Measurements from ENCODE around the gene GRIK3.

The GRIK3 gene

DNA sequence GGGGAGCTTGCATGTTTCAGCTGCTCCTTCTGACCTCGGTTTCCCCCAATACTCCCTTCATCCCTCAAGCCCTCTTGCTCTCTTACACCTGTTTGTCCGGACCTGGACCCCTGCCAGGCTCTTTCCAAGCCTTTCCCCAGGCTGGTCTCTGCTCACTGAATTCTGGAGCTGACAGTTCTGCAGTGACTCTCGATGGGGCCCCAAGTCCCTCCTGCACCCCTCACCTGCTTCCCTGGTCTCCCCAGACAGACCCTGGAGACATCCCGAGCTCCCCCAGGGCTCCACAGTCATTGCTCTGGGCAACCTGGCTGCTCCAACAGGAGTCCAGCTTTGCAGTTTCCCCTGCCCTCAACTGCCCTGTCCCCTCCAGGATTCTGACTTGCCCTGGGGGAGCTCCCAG lies 198.6 kb downstream of the GRIK3 start:
- no peak for DNase-seq (ENCODE audit: low read depth in 2 of 2, low spot score in 1 of 2)

DNA sequence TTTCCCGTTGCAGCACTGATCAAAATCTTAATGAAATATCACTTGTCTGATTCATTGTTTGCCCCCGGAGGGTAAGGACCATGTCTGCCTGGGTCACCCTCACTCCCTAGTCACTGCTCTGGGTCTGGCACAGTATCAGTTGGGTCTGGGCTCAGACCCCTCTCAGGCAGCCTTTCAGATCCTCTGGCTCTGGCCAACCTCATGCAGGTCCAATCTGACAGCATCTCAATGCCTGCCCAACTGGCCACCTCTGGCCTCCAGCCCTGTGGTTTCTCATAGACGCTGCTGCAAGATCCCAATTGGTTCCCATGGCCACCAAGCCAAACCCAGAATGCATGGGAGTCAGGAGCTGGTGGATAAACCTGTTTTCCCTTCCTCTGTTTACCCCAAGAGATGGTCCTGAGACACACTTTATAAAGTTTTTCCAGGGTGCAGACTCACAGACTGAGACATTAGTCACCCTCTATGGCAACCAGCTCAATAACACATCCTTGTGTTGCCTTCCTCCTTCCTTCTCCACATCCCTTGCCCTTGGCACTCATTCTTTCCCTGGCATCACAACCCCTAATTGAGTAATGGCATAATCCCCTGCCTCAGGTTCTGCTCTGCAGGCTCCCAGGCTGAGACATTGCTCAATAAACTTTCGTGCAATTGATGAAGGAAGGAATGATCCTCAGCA lies 199.2 kb downstream of the GRIK3 start:
- DNase-seq (ENCODE audit: low read depth in 2 of 2, low spot score in 1 of 2): no peak

DNA sequence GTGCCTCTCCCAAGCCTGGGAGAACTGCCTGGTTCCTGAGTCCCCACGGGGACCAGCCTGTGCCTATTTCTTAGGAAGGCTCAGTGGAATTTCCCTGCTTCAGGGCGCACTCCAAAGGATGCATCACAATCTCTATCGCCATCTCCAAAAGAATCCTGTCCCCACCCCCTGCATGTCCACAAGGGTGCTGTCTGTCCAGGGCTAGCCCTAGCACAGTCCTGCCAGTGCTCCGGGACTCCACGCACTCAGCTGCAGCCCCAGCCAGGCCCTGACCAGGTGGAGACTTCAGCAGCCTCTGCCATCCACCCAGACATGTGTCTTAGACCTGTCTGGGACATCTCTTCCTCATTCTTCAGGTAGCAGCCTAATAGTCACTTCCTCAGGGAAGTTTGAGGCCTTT lies 199.7 kb downstream of the GRIK3 start:
- no peak for DNase-seq (ENCODE audit: low read depth in 2 of 2, low spot score in 1 of 2)

DNA sequence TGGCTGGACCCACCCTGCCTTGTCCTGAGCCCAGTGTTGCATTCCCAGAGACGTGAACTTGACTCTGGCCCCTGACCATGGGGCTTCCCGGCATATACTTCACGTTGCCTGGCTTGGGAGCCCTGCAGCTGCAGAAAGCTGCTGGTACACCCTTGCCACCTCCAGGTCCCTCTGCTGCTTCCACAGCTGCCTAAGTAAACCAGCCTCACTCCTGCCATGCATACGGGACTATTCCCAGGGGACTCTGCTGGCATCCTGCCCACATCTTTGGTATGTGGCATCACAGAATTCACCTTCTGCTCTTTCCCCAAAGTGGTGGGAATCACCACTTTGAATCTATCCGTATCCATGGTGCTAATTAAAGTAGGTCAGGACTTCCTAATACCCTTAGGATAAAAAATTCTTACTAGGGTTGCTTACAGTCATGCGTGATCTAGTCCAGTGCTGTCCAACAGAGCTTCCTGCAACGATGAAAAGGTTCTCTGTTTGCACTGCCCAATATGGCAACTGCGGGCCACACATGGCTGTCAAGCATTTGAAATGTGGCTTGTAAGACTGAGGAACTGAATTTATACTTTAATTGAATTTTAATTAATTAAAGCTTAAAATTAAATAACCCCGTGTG lies 203.0 kb downstream of the GRIK3 start:
- DNase-seq (ENCODE audit: low read depth in 2 of 2, low spot score in 1 of 2): no peak

DNA sequence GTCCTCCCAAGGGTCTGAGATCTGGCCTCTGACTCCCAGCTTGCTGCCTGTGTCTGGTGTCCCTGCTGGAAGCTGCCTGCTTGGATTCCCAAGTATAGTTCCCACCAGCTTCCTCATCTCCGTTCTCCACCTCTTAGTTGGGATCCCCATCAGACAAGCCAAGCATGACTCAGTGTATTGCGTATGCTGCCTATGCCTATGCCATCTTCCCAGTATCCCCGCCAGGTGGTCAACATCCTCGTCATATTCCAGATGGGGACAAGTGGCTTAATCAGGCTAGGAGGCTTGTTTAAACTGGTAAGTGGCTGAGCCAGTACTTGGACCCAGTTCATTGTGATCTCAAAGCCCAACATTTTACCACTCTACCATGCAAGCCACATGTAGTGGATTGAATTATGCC lies 204.4 kb downstream of the GRIK3 start:
- DNase-seq (ENCODE audit: low read depth in 2 of 2, low spot score in 1 of 2): no peak

DNA sequence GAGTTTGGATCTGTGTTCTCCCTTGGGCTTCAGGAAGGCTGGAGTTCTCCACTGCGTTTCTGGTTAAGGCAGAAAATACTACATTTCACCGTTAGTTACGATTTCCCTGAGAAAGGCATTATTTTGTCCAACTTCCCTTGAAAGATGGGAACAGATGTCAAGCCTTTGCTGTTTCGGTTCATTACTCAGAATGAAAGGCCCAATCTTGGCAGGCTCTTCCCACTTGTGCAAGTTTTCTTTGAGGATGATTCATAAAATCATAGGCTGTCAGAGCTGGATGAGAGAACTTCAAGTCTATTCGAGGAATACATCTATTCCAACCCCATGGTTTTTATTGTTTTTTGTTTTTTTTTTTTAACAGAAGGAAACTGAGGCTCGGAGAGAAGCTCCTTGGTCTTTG lies 205.2 kb downstream of the GRIK3 start:
- no peak for DNase-seq (ENCODE audit: low read depth in 2 of 2, low spot score in 1 of 2)

DNA sequence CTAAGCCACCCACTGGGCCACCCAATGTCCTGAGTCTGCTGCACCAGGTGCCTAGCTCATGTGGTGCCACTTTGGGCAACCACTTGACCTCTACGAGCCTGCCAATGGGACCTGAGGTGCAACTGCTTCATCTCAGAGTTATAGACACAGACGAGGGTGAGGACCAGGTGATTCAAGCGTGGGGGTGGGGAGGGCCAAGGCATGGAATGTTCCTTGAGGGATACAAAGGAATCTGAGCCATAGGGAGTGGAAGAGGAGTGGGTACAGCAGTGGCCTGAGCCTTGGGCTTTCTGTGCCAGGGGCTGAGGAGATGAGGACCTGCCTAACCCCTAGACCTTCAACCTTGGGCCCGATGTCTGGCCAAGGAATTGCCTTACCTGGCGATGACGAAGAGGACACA lies 209.1 kb downstream of the GRIK3 start:
- DNase-seq (ENCODE audit: low read depth in 2 of 2, low spot score in 1 of 2): no peak

DNA sequence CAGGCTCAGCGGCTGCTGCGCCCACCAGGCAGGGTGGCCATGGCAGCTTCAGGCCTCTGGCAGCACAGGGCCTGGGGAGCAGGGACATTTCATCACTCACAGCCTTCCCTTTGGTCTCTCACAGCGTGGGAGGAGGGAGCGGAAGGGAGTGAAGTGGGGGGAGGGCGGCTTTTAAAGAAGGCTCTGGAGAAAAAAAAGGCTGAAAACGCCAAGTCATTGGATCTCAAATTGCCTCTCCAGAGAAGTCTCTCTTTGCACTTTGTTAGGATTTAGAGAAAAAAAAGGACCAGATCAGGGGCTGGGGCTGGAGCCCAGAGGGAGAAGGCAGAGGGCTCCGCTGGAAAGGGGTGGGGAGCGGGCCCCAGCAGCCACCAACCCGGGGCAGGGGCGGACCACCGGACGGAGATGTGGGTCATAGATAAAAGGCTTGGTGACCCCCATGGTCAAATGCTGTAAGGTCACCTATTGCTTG lies 209.9 kb downstream of the GRIK3 start:
- DNase-seq (ENCODE audit: low read depth in 2 of 2, low spot score in 1 of 2): no peak

DNA sequence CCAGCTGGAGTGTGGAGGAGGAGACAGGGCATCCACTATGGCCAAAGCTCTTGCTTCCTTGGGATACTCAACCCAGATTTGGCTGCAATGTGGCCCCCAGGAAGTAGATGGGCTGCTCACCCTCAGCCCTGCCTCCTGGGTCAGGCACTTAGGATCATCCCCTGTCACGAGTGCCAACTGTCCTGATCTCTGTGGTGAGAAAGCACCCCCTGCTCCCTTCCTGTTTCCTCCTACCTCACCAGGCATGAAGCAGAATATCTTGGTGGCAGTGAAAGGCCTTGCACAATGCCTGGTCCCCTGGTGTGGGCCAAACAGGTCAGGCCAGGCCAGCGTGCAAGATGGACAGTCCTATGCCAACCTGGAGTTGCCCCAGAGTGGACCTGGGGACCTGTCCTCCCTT lies 211.7 kb downstream of the GRIK3 start:
- no peak for DNase-seq (ENCODE audit: low read depth in 2 of 2, low spot score in 1 of 2)

DNA sequence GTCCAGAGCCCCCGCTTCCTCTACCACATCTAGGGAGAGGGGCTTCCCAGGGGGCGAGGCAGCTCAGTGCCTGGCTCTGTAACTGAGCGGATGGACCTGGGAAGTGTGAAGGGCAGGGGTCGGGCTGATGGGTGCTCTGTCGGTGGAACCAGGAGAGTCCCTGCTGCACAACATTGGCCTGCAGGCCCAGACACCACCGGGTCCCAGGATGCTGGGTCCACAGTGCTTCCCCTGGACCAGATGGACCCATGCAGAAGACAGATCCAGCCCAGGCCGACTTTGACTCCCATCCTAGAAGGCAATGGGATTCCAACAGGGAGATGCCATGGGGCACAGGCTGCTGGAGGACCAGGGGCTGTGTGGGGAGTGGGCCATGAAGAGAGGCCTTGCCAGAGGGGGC lies 212.9 kb downstream of the GRIK3 start:
- DNase-seq (ENCODE audit: low read depth in 2 of 2, low spot score in 1 of 2): no peak

DNA sequence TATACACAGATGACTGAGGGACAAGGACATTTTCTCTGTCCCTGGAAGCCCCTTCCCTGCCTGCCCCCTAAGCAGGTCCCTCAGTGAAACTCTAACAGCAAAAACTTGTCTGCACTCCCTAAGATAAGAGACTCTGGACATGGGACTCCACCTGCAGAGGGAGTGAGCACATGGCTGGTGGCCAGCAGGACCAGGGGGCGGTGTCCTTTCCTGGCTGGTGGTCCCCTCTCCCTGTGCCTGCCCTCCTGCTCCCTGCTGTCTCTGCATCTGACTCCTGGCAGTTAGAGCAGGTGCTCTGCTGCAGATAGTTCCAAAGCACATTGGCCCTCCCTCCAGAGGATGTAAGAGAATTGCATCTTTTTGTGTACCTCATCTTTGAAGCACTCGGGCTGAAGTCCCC lies 215.5 kb downstream of the GRIK3 start:
- no peak for DNase-seq (ENCODE audit: low read depth in 2 of 2, low spot score in 1 of 2)

DNA sequence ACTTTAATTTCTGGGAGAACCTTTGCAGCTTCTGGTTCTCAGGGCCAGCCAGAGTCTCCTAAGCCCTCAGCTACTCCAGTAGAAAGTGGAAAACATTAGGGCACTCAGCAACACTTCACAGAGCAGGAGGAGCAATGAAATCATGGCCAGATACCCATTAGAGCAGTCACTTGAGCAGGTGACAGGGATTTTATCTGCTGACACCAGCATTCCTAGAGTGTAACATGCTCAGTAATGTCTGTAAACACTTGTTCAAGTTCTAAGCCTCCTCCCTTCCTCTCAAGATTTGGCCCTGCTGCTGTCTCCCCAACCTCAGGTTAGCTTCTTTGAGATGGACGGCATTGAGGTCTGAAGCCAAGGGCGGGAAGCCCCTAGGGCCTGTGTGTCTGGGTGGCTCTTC lies 218.0 kb downstream of the GRIK3 start:
- no peak for DNase-seq (ENCODE audit: low read depth in 2 of 2, low spot score in 1 of 2)

DNA sequence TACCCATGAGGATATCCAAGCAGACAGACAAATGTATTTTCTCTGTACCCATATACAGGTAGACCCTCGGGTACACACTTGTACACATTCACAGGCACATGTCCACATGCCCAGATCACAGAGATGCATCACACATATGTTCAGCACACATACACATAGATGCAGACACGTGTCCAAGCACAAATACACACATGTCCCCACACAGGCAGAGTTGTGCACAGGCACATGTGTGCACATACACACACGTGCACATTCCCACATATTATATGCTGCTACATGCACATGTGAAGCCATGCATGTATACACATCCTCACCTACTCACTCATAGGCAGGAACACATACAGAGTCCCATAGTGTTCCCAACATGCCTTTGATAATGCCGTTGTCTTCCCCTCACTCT lies 219.5 kb downstream of the GRIK3 start:
- no peak for DNase-seq (ENCODE audit: low read depth in 2 of 2, low spot score in 1 of 2)

DNA sequence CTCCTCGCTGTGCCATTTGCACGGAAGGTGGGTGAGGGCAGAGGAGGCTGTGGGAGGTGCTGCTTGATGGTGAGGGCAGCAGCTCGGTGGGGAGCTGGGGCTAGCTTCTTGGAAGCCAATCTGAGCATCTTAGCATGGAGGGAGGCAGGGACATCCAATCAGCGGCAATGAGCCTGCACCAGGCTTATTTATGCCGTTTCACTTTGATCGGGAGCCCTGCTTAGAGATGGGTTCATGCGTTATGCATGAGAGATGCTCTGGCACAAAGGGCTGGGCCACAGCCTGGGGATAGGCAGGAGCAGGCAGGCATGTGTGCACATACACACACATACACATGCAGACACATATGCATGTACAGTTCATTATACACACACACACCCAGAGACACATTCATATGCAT lies 220.2 kb downstream of the GRIK3 start:
- no peak for DNase-seq (ENCODE audit: low read depth in 2 of 2, low spot score in 1 of 2)

DNA sequence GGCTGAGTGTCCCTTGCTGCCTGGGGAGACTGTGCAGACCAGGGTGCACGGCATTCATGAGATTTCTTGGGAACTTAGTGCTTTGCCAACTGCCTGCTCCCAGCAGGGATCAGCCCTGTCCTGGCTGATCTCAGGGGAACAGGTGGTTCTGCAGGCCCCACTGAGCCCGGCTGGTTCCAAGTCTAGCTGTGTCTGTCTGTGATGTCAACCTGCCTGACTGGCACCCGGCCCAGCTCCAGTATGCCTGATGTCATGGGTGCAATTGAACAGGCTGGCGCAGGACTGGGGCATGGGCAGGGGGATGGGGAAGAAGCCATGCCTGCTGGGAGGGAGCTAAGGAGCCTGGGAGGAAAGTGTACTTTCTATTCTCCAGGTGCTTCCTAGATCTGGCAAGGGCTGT lies 227.1 kb downstream of the GRIK3 start:
- no peak for DNase-seq (ENCODE audit: low read depth in 2 of 2, low spot score in 1 of 2)

DNA sequence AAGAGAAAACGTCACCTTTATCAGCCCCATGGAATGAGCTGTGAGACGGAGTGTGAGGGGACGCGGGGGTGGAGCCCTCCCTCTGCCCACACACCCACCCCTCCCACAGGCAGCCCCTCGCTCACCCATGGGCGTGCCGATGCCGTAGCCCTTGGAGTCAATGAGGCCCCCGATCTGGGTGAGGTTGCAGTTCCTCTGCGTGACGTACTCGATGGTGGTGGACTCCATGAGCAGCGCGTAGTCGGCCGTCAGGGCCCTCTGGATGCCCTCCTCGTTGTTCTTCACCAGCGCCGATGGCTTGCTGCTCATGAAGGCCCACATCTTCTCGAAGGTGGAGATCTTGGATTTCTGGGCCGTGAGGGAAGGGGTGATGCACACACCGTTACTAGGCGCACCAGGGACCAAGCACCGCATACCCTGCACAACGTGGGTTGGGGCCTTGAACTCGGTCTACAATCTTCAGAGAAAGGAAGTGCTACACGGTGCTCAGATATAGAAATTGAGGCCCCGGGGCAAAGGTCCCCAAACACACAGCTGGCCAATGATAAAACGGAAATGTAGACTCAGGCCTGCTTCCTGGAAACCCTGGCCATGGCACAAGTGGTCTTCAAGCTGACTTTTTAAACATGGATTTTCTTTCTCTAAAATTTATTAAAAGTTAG lies 228.2 kb downstream of the GRIK3 start:
- no peak for DNase-seq (ENCODE audit: low read depth in 2 of 2, low spot score in 1 of 2)

DNA sequence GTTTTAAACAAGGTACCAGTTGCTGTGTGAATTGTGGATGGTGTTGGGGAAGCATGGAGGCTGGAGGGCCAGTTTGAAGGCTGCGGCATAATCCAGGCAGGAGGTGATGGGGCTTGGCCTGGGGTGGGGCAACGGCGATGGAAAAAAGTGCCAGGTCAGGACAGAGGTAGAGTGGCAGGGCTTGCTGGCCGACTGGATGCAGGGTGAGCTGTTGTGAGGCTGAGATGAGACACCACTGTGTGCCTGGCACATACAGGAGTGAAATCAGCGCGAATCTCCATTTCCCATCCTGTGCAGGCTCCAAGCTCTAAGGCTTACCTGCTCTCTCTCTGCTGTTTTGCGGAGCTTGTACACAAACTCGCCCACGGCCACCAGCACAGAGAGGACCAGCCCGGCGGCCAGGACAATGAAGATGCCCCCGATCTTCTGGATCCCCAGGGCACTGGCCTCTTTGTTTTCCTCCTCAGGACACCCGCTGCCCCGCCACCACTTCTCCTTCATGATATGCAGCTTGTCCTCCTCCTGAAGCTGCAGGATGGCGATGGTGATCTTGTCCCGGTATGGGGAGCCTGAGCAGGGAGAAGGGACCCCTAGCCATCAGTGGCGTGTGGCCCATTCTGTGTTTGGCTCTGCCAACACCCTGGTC lies 229.5 kb downstream of the GRIK3 start:
- DNase-seq (ENCODE audit: low read depth in 2 of 2, low spot score in 1 of 2): no peak

DNA sequence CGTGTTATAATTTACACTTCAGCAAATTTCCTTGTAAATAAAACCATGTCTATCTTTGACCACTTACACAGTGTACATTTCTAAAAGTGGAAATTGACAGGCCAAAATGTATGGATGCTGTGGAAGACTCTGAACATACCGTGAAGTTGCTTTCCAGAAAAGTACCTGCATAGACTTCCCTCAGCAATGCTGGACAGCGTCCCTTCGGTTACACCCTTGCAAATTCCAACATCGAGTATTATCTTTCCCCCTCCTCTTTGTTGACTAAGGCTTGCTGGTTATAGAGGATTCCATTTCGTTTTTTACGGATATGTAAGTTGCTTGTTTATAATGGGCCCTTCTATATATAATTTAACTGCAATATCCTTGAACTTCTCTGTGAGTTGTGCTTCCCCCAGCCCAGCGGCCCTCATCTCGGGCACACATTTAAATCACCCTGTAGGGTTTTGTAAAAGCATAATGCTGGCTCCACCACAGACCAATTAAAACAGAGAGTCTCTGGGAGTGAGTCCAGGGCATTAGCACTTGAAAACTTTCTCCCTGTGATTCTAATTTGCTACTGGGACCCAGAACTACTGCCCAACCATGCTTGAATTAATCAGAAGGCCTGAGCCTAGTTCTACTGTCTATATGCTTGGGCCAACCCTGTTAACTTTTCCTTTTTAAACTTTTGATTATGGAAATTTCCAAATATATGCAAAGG lies 230.3 kb downstream of the GRIK3 start:
- no peak for DNase-seq (ENCODE audit: low read depth in 2 of 2, low spot score in 1 of 2)

DNA sequence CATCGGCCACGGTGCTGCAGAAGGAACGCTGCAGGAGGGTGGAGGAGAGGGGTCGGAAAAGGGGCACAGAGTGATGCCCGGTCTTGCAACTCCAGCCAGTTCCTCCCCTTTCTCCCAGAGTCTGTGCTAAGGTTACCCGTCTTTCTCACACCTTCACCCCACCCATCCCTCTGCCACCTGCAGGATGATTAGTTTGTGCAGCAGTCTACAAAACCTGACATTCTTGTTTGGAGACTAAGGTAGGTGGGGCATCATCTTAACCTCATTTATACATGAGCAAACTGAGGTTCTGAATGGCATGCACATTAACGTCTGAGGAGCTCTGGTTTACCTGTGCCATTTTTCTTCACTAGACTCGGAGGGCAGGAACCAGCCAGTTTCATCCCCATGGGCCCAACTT lies 232.3 kb downstream of the GRIK3 start:
- no peak for DNase-seq (ENCODE audit: low read depth in 2 of 2, low spot score in 1 of 2)

DNA sequence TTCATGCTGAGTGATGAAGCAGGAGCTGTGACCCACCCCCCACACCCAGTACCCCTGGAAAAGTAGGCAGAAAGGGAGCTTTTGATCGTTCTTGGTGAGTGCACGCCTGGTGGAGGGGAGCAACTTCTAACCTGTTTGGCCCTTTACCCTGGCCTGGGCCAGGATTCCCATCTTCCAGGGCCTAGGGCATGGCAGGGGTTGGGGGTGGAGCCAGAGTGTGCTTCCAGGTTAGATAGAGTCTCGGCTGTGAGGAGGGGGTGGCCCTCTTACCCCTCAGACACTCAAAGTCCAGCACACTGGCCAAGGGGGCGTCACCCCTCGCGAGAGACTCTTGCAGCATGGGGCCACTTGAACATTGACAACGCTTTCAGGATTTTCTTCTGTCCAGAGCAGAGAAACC lies 236.6 kb downstream of the GRIK3 start:
- no peak for DNase-seq (ENCODE audit: low read depth in 2 of 2, low spot score in 1 of 2)

DNA sequence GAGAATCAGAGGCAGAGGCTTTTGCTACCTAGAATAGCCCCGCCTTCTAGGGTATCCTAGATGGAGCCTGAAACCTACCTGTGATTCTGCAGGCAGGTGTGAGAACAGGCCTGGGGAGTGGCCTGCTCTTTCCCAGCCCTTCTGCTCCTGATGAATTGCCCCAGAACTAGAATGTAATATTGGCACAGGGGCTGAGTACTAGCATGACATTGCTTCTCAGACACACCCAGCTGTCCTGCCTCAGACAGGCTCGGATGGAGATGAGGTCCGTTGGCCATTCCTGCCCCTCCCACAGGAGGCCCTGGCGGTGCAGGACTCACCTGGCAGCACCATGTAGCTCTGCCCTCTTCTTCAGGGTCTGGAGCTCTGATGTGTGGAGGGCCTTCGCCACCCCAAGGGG lies 237.6 kb downstream of the GRIK3 start:
- no peak for DNase-seq (ENCODE audit: low read depth in 2 of 2, low spot score in 1 of 2)
